ENCODE measurements around the gene CLK4. TPM values are rescaled to one million over a fixed set of nuclear protein-coding genes. Genes with fewer than 3 reads are reported as not detected.
A peak's percentile ranks its signal among the peaks of the same experiment; 100 is the strongest.

Gene CLK4
- 100 to 1,000 TPM; 121 to 125 TPM for total RNA-seq
- 10 to 100 TPM; 11.8 to 22.4 TPM for polyA plus RNA-seq

DNA sequence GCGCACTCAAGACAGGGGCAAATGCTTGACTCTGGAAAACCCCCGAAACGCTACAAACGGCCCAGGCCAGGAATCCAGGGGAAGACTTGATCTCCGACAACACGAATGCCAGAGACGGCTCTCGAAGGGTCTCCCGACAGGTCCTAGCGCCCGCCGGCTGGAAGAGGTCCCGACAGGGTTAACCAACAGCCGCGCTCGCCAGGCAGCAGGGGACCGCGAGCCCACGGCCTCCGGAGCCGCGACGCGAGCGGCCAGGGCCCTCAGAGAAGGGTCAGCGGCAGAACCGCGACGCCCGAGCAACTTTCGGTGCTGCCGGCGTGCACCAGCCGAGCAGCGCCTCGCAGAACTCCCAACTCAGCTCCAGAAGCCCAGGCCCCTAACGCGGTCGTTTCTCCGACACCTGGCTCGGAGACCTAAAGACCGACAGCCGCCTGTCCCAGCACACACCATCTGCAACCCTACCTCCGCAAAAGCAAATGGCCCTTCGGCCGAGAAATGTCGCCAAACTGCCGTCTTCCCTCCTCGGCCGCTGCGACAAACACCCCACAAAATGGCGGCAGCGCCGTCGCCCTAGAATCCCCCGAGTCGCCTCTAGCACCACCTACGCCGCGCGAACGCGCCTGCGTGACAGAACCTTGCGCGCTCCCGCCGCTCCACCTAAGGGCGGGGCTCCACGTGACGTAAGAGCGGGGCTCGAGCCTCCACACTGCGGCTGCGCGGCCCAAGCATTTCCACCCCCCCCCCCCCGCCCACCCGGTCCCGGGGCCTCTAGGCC is at the start of gene CLK4:
Gene CLK4 (minus strand): TSS at position 567 of the 775 bp plus-strand sequence. CDS start 3,634 bp downstream, outside the sequence.
- H3K27me3 ChIP-seq (ENCODE audit: insufficient read depth, low read length) = no peaks in the 10 kb centered on the region
- peaks cover 42% of the 10 kb centered on the region for H3K4me1 ChIP-seq (ENCODE audit: insufficient read depth, low read length)
- Mint-ChIP-seq H3K36me3 (peaks cover 14 to 30% of the 10 kb centered on the region in 2 donors), H3K27me3 (no peaks in the 10 kb centered on the region), H3K4me3 (peak within 1 kb of the TSS; percentile 95 to 100 (median 98)), H3K9me3 (peaks cover 0 to 2% (median 0%) of the 10 kb centered on the region in 8 donors), H3K4me1 (peaks cover 23 to 49% (median 33%) of the 10 kb centered on the region in 4 donors), H3K27ac (peak within 1 kb of the TSS; percentile 99 to 100 (median 100))
- DNase-seq = peak; percentile 94 to 98 (median 96)
- peak within 1 kb of the TSS; percentile 98 for H3K27ac ChIP-seq (ENCODE audit: low read depth, low read length)
- no peaks in the 10 kb centered on the region for H3K9me3 ChIP-seq (ENCODE audit: control insufficient read depth in 1 of 2, low read length in 2 of 2)
- CTCF ChIA-PET (ENCODE audit: partially characterized antibody) = interaction anchor here (1.8 kb wide), 1 partner anchor 104 kb away, joined by 7 read pairs; the partner anchor contains the start of gene ZNF354A
- peaks cover 15% of the 10 kb centered on the region for H3K36me3 ChIP-seq (ENCODE audit: insufficient read depth, low read length)
- peak within 1 kb of the TSS; percentile 79 to 96 for H3K4me3 ChIP-seq (ENCODE audit: low read length in 2 of 2)
- intact Hi-C loops (cut with micrococcal nuclease) = loop anchor here (1.0 to 10.0 kb wide), 9 partner anchors 104 to 1866 kb away; partner anchors contain the start of genes CNOT6, HNRNPH1, PHYKPL and RUFY1
- POLR2A ChIA-PET (ENCODE audit: partially characterized antibody) = interaction anchor here (0.5 to 2.0 kb wide), 13 partner anchors 11 to 1193 kb away, joined by 3 to 8 read pairs (median 4); partner anchors contain the start of genes COL23A1, HNRNPAB, HNRNPH1 and RUFY1

DNA sequence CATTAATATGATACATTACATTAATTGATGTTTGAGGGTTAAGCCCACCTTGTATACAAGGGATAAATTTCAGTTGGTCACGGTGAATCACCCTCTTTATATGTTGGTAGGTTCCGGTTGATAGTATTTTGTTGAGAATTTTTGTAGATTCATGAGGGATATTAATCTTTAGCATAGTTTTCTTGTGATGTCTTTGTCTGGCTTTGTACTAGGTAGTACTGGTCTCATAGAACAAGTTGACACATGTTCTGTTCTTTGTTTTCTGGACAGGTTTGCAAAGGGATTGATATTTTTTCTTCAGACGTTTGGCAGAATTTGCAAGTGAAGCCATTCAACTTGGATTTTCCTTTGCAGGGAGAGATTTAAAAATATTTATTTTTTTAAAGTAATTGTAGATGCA is 49.1 kb upstream of the CLK4 start:
- POLR2A ChIA-PET (ENCODE audit: partially characterized antibody) = no interaction called here
- H3K27me3 ChIP-seq (ENCODE audit: insufficient read depth, low read length) = no peaks in the 10 kb centered on the region
- H3K9me3 ChIP-seq (ENCODE audit: control insufficient read depth in 1 of 2, low read length in 2 of 2) = no peaks in the 10 kb centered on the region
- H3K4me3 ChIP-seq (ENCODE audit: low read length in 2 of 2) = no peak overlapping the region
- no peaks in the 10 kb centered on the region for H3K4me1 ChIP-seq (ENCODE audit: insufficient read depth, low read length)
- H3K4me3 Mint-ChIP-seq = no peak overlapping the region
- intact Hi-C loops (cut with micrococcal nuclease) = no loop called here
- H3K27ac Mint-ChIP-seq = no peak overlapping the region
- H3K27ac ChIP-seq (ENCODE audit: low read depth, low read length) = no peak overlapping the region
- peaks cover 2% of the 10 kb centered on the region in 2 donors for H3K27me3 Mint-ChIP-seq
- CTCF ChIA-PET (ENCODE audit: partially characterized antibody) = no interaction called here
- H3K36me3 Mint-ChIP-seq = no peaks in the 10 kb centered on the region
- H3K9me3 Mint-ChIP-seq = peaks cover 0 to 4% (median 0%) of the 10 kb centered on the region in 8 donors
- DNase-seq = no peak
- H3K4me1 Mint-ChIP-seq = no peaks in the 10 kb centered on the region
- H3K36me3 ChIP-seq (ENCODE audit: insufficient read depth, low read length) = no peaks in the 10 kb centered on the region

DNA sequence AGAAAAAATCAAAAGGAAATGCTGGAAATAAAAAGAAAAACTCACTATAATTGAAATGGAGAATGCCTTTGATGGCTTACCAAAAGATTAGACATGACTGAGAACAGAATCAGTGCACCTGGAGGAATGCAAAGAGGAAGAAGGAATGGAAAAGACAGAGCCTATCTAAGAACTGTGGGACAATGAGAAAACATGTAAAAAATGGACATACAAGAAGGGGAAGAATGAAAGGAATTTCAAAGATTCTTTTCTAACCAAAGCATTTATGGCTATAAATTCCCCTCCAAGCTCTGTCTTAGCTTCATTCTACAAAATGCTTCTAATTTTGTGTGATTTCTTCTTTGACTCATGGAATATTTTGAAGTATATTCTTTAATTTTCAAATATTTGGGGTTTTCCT is 47.5 kb upstream of the CLK4 start:
- DNase-seq = no peak
- no peaks in the 10 kb centered on the region for H3K36me3 Mint-ChIP-seq
- H3K27ac ChIP-seq (ENCODE audit: low read depth, low read length) = no peak overlapping the region
- no peak overlapping the region for H3K4me3 Mint-ChIP-seq
- H3K9me3 ChIP-seq (ENCODE audit: control insufficient read depth in 1 of 2, low read length in 2 of 2) = no peaks in the 10 kb centered on the region
- no peaks in the 10 kb centered on the region for H3K4me1 ChIP-seq (ENCODE audit: insufficient read depth, low read length)
- ChIA-PET CTCF (ENCODE audit: partially characterized antibody) (no interaction called here), POLR2A (ENCODE audit: partially characterized antibody) (no interaction called here)
- intact Hi-C loops (cut with micrococcal nuclease) = no loop called here
- H3K9me3 Mint-ChIP-seq = peaks cover 0 to 1% (median 0%) of the 10 kb centered on the region in 8 donors
- no peaks in the 10 kb centered on the region for H3K4me1 Mint-ChIP-seq
- H3K27ac Mint-ChIP-seq = no peak overlapping the region
- H3K27me3 Mint-ChIP-seq = peaks cover 1 to 11% of the 10 kb centered on the region in 2 donors
- no peaks in the 10 kb centered on the region for H3K36me3 ChIP-seq (ENCODE audit: insufficient read depth, low read length)
- H3K27me3 ChIP-seq (ENCODE audit: insufficient read depth, low read length) = no peaks in the 10 kb centered on the region
- no peak overlapping the region for H3K4me3 ChIP-seq (ENCODE audit: low read length in 2 of 2)

DNA sequence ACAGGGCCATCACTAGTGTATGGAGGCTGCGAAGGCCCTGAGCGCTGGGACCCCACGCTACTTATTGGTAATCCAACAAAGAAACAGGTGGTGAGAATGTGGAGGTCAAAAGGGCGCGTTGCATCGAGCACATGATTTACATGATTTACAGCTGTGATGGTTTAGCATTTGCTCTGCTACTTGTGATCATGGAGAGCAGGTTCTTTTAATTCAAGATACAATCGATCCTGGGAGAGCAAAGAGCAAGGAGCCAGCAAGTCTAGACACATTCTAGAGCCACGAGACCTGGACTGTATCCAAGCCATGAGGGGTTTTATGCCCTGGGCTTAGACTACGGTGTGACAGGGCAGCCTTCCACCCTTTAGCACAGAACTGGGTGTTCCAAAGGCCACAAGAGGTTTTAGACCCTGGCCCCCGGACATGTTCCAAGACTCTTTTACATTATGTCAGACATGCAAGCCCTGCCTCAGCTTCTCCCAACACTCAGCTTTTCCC is 47.0 kb upstream of the CLK4 start:
- POLR2A ChIA-PET (ENCODE audit: partially characterized antibody) = no interaction called here
- Mint-ChIP-seq H3K9me3 (peaks cover 0 to 1% (median 0%) of the 10 kb centered on the region in 8 donors), H3K27me3 (peaks cover 5 to 15% of the 10 kb centered on the region in 2 donors), H3K27ac (no peak overlapping the region), H3K4me1 (no peaks in the 10 kb centered on the region), H3K36me3 (no peaks in the 10 kb centered on the region), H3K4me3 (no peak overlapping the region)
- DNase-seq = no peak
- intact Hi-C loops (cut with micrococcal nuclease) = no loop called here
- no peaks in the 10 kb centered on the region for H3K27me3 ChIP-seq (ENCODE audit: insufficient read depth, low read length)
- H3K4me3 ChIP-seq (ENCODE audit: low read length in 2 of 2) = no peak overlapping the region
- CTCF ChIA-PET (ENCODE audit: partially characterized antibody) = no interaction called here
- H3K4me1 ChIP-seq (ENCODE audit: insufficient read depth, low read length) = no peaks in the 10 kb centered on the region
- H3K36me3 ChIP-seq (ENCODE audit: insufficient read depth, low read length) = no peaks in the 10 kb centered on the region
- no peaks in the 10 kb centered on the region for H3K9me3 ChIP-seq (ENCODE audit: control insufficient read depth in 1 of 2, low read length in 2 of 2)
- no peak overlapping the region for H3K27ac ChIP-seq (ENCODE audit: low read depth, low read length)

DNA sequence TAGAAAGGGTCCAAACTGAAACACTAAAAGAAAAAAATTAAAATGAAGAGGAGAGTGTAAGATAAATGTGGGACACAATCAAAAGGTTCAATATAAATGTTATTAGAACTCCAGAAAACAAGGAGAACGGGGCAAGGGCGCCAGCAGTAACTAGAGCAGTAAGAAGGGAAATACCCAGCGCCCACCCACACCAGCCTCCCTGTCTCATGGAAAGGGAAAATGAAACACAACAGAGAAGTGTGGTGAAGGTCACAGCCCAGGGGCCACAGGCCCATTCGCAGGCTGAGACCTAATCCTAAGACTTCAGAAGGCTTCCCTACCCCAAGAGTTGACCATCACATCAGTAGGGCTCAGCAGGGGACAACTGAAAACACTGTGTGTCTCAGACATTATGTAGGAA is 45.8 kb upstream of the CLK4 start:
- no peak overlapping the region for H3K27ac ChIP-seq (ENCODE audit: low read depth, low read length)
- H3K4me1 ChIP-seq (ENCODE audit: insufficient read depth, low read length) = no peaks in the 10 kb centered on the region
- Mint-ChIP-seq H3K9me3 (peaks cover 0 to 1% (median 0%) of the 10 kb centered on the region in 8 donors), H3K27ac (no peak overlapping the region), H3K4me3 (no peak overlapping the region), H3K36me3 (no peaks in the 10 kb centered on the region), H3K4me1 (no peaks in the 10 kb centered on the region), H3K27me3 (peaks cover 9 to 16% of the 10 kb centered on the region in 2 donors)
- H3K27me3 ChIP-seq (ENCODE audit: insufficient read depth, low read length) = no peaks in the 10 kb centered on the region
- ChIA-PET CTCF (ENCODE audit: partially characterized antibody) (no interaction called here), POLR2A (ENCODE audit: partially characterized antibody) (no interaction called here)
- no peak overlapping the region for H3K4me3 ChIP-seq (ENCODE audit: low read length in 2 of 2)
- no peak for DNase-seq
- intact Hi-C loops (cut with micrococcal nuclease) = no loop called here
- H3K9me3 ChIP-seq (ENCODE audit: control insufficient read depth in 1 of 2, low read length in 2 of 2) = no peaks in the 10 kb centered on the region
- H3K36me3 ChIP-seq (ENCODE audit: insufficient read depth, low read length) = no peaks in the 10 kb centered on the region

DNA sequence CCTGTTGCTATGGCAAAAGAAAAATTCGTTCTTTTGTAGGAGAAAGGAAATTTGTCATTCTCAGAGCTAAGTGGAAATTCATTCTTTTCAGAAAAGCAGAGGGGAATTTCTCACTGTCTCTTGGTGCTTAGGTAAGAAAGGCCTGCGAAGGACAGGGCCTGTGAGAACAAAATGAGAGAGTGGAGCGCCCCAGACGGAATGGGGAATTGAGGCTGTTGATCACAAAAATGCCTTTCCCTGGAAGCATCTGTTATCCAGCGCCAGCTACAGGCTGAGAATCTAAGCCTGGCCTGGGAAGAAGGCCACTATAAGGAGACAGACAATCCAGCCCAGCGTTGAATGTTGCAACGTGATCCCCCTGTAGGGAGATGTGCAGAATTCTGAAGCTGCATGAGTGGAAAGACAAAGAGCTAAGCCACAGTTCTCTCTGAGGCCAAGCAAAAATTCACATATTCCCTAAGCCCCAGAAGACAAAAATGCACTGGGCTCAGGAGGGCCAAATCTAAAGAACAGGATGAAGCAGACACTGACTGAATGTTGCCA is 44.8 kb upstream of the CLK4 start:
- Mint-ChIP-seq H3K27ac (no peak overlapping the region), H3K36me3 (no peaks in the 10 kb centered on the region), H3K27me3 (peaks cover 13 to 15% of the 10 kb centered on the region in 2 donors), H3K9me3 (peaks cover 0 to 1% (median 0%) of the 10 kb centered on the region in 8 donors), H3K4me3 (no peak overlapping the region), H3K4me1 (no peaks in the 10 kb centered on the region)
- Histone ChIP-seq H3K4me3 (ENCODE audit: low read length in 2 of 2) (no peak overlapping the region), H3K27ac (ENCODE audit: low read depth, low read length) (no peak overlapping the region), H3K9me3 (ENCODE audit: control insufficient read depth in 1 of 2, low read length in 2 of 2) (no peaks in the 10 kb centered on the region), H3K27me3 (ENCODE audit: insufficient read depth, low read length) (no peaks in the 10 kb centered on the region), H3K4me1 (ENCODE audit: insufficient read depth, low read length) (no peaks in the 10 kb centered on the region), H3K36me3 (ENCODE audit: insufficient read depth, low read length) (no peaks in the 10 kb centered on the region)
- CTCF ChIA-PET (ENCODE audit: partially characterized antibody) = no interaction called here
- intact Hi-C loops (cut with micrococcal nuclease) = no loop called here
- no peak for DNase-seq
- POLR2A ChIA-PET (ENCODE audit: partially characterized antibody) = no interaction called here

DNA sequence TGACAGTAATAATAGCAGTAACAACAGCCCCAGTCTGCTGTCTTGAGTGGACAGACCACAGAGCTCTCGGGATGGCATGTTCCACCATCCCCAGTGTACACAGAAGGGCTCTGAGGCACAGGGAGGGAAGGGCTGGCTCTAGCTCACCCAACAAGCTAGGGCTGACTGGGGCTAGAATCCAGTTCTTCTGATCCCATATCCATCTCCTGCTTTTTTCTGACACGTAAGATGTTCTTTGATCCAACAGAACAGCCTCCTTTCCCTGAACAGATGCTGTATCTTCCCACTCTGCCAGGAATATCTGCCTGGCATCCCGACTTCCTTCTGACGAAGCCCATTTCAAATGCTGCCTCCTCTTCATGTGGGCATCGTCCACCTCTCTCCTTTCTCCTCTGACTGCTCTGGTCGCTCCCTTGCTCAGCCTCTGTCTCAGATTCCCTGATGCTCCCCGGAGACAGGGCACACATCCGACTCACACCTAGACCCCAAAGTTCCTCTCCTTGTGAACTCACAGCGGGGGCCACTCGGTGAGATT is 43.6 kb upstream of the CLK4 start:
- POLR2A ChIA-PET (ENCODE audit: partially characterized antibody) = no interaction called here
- CTCF ChIA-PET (ENCODE audit: partially characterized antibody) = no interaction called here
- no peak overlapping the region for H3K4me3 ChIP-seq (ENCODE audit: low read length in 2 of 2)
- peaks cover 13 to 15% of the 10 kb centered on the region in 2 donors for H3K27me3 Mint-ChIP-seq
- H3K4me1 Mint-ChIP-seq = no peaks in the 10 kb centered on the region
- H3K9me3 ChIP-seq (ENCODE audit: control insufficient read depth in 1 of 2, low read length in 2 of 2) = no peaks in the 10 kb centered on the region
- no peaks in the 10 kb centered on the region for H3K36me3 Mint-ChIP-seq
- H3K4me3 Mint-ChIP-seq = no peak overlapping the region
- H3K4me1 ChIP-seq (ENCODE audit: insufficient read depth, low read length) = no peaks in the 10 kb centered on the region
- no peak for DNase-seq
- H3K27me3 ChIP-seq (ENCODE audit: insufficient read depth, low read length) = no peaks in the 10 kb centered on the region
- intact Hi-C loops (cut with micrococcal nuclease) = no loop called here
- H3K9me3 Mint-ChIP-seq = peaks cover 0 to 1% (median 0%) of the 10 kb centered on the region in 8 donors
- H3K36me3 ChIP-seq (ENCODE audit: insufficient read depth, low read length) = no peaks in the 10 kb centered on the region
- peak overlapping the region in 2 of 7 donors; percentile 34 to 60 for H3K27ac Mint-ChIP-seq
- H3K27ac ChIP-seq (ENCODE audit: low read depth, low read length) = no peak overlapping the region
